Measurements from ENCODE around the gene OR2A12.
"Not testable (repeated sequence)": the region's sequence is repeated elsewhere in the genome, so short reads cannot be mapped to it uniquely, and the experiment has no call there.

The OR2A12 gene

DNA sequence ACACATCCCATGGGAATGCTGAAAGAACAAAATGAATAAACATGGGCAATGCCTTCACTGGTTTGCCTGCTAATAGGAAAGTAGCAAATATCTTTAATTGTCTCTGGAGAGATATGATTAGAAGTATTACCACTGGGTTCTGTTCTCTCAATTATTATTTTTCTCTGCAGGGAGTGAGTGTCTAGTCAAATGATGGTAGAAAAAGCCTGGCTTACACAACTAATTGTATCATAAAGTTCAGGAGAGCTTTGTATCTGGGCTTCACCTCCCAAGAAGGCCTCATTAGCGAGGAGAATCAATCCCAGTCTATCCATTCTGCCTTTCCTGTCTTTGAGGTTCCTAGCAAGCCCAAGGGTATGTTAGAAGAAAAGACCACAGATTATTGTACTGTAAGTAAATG is 36.8 kb downstream of the OR2A12 start, which contains the start of gene OR2A14:
TSS of gene OR2A14 (plus strand) at position 301 of the 400 bp plus-strand sequence. CDS start 5,937 bp downstream, outside the sequence.
- DNase-seq: no peak

DNA sequence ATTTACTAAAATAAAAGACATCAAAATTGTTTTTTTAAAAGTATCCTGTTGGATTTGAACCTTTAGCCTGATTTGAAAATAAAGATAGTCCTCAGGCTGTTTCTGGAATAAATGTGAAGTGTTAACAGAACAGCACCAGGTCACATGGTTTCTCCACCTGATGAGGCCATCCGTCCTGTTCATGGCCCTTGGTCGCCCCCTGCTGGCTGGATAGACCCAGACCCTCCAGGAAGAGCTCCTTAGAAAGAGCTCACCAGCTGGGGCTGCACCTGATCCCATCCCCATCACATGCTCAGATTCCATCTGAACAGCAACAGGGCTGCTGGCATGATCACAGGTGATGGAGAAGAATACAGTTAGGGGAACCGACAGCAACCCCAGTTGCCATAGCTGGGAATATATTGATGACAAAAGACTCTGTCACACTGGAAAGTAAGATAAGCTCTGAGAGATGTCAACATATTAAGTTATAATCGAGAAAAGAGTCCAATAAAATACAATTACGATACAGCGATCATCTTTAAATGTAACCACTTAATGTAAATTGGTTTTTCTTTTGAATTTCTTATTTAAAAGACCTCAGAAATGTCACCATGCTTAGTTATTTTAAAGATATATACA is 41.7 kb downstream of the OR2A12 start:
- DNase-seq: peak; percentile 82

DNA sequence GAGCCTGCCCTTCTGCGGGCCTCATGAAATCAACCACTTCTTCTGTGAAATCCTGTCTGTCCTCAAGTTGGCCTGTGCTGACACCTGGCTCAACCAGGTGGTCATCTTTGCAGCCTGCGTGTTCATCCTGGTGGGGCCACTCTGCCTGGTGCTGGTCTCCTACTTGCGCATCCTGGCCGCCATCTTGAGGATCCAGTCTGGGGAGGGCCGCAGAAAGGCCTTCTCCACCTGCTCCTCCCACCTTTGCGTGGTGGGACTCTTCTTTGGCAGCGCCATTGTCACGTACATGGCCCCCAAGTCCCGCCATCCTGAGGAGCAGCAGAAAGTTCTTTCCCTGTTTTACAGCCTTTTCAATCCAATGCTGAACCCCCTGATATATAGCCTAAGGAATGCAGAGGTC is 43.5 kb downstream of the OR2A12 start:
- DNase-seq: not testable (repeated sequence)

DNA sequence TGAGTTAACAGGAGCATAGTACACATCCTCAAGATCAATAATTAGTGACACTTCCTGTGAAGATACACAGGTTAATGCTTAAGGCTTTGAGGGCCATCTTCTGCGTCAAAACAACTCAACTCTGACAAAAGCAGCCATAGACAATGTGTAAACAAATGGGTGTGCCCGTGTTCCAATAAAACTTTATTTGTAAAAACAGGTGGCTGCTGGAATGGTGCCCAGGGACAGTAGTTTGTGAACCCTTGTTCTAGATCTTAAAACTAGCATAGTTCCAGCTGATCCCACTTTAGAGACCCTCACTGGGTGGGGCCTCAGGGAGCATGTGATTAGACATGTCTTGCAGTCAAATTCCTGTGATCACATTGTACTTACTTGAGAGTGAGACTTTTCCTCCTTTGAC is 44.7 kb downstream of the OR2A12 start:
- DNase-seq: no peak

DNA sequence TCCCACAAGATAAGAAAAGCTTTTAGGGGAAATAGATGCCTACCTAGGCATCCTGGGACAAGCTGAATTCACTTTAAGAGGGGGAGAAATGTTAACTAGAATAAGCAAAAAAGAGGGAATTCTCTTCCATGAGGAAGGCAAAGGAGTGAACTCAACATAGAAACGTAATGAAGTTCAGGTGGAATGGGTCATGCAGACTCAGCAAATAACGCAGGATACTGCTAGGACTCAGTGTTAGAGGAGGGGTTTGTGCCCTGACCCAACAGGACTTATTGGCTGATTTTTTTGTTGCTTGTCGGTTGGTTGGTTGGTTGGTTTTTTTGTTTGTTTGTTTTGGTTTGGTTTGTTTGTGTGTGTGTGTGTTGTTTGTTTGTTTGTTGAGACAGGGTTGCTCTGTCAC is 46.2 kb downstream of the OR2A12 start:
- no peak for DNase-seq

DNA sequence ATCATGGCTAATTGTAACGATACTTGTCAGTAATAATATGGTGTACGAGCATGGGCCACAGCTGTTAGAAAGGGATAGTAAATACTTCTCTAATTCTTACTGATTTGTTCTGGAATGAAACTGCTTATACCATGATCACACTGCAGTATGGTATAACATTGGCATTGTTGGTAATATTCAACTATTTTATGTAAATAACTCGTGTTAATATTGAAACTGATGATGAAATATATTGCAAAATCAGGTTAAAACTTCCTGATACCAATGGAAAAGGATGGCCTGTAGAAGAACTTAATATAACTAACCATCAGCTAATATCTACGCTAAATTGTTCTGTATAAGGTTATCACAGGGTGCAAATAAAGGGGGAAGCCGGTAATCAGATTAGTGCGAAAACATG is 47.2 kb downstream of the OR2A12 start:
- DNase-seq: no peak

DNA sequence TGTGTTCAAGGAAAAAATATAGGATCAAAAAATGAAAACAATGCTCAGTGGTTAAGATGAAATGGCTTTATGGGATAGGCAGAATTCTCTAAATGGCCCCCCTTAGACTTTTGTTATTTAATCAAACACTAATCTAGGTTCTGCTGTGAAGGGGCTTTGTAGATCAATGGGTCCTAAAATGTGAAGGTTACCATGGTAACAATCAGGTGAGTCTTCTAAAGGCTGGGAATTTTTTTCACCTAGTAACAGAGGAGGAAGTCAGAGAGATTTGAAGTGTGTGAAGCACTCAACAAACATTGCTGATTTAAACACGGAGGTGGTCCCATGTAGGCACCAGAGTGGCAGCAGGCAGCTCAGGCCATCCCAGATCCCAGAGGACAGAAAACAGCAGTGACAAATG is 48.0 kb downstream of the OR2A12 start:
- DNase-seq: no peak

DNA sequence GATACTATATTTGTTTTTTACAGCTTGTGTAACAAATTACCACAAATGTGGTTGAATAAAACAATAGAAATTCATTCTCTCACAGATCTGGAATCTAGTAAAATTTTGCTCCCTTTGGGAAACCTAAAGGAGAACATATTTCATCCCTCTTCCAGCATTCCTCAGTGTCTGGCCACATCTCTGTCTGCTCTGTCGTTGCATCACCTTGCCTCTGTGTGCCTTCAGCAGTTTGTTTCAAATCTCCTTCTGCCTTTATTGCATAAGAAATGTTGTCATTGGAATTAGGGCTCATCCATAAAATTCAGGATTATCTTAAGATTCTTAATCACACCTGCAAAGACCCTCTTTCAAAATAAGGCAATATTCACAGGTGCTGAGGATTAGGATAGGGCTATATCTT is 51.4 kb downstream of the OR2A12 start:
- no peak for DNase-seq

DNA sequence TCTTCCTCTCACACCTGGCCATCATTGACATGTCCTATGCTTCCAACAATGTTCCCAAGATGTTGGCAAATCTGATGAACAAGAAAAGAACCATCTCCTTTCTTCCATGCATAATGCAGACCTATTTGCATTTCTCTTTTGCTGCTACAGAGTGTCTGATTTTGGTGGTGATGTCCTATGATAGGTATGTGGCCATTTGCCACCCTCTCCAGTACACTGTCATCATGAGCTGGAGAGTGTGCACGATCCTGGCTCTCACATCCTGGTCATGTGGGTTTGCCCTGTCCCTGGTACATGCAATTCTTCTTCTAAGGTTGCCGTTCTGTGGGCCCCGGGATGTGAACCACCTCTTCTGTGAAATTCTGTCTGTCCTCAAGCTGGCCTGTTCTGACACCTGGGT is 56.1 kb downstream of the OR2A12 start:
- no peak for DNase-seq

DNA sequence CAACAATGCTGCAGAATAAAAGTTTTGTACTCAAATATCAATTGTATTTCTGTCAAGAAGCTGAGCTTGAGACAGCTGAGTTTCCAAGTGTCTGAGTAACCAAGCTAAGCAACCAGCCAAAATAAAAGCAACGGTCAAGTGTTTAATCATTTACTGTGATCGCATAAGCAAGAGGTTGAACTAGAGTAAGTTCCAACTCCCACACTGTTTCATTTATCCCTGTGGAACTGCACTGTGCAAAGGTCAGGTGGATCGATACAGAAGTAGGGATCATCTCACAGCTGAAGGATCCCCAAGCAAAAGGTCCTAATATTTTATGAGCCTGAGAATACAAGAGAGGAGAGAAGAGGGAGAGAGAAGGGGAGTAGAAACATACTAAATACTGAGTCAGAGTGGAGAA is 58.3 kb downstream of the OR2A12 start:
- no peak for DNase-seq

DNA sequence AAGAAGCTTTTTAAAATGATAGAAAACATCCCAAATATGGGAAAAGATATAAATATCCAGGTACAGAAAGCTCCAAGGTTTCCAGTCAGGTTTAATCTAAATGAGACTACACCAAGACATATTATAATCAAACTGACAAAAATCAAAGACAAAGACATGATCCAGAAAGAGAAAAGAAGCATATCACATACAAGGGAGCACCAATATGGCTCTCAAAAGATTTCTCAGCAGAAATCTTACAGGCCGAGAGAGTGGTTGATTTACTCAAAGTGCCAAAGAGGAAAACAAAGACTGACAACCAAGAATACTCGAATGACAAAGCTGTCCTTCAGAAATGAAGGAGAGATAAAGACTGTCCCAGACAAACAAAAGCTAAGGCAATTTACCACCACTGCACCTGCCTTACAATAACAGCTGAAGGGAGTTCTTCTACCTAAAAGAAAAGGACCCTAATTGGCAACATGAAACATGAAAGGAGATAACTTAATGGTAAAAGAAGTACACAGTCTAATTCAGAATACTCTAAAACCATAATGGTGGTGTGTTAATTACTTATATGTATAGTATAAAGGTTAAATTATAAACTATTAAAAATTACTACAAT is 62.2 kb downstream of the OR2A12 start:
- DNase-seq: no peak

All from CD4-positive, alpha-beta T cell treated with Interleukin-4 for 1 hour (primary cell).